HG02981 (cell line): ENCODE measurements around the gene FBXO22.
"Not testable (repeated sequence)": the region's sequence is repeated elsewhere in the genome, so short reads cannot be mapped to it uniquely, and the experiment has no call there.

Source experiments
- ATAC-seq: cut with Tn5 transposase; IDR thresholded peaks from one replicate; pipeline ENCODE4 v1.9.1; 2021; ENCODE audit warnings: mild to moderate bottlenecking, moderate library complexity; ENCODE audit not compliant: unreplicated experiment

The FBXO22 gene

GRCh38 chr15:75976766-75977165, 73.1 kb downstream of the FBXO22 start:
- not testable (repeated sequence) for ATAC-seq

DNA sequence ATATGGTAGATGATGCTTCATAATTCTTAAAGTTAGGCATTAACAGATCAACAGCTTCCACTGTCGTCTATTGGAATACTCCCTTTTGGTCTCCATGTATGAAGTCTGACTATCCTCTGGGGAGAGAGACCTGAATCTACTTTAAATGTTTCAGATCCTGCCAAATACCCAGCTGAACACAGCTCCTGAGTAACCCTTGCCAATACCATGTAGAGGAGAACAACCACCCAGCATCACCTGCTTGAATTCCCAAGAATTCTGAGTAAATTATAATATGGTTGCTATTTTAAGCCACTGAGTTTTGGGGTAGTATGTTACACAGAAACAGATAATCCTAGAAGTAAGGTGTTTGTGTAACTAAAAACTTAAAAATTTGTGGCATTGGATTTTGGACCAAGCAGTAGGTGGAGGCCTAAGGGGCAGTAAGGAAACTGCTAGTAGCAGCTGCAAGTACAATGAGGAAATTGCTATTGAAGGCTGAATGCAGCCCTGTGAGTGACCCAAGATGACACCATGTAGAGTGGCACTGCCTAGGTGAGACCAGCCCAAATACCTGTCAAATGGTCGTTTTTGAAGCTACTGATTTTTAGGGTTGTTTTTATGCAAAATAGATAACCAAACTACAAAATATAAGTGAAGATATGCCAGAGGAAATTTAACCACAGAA, 77.6 kb downstream of the FBXO22 start:
- no peak for ATAC-seq

DNA sequence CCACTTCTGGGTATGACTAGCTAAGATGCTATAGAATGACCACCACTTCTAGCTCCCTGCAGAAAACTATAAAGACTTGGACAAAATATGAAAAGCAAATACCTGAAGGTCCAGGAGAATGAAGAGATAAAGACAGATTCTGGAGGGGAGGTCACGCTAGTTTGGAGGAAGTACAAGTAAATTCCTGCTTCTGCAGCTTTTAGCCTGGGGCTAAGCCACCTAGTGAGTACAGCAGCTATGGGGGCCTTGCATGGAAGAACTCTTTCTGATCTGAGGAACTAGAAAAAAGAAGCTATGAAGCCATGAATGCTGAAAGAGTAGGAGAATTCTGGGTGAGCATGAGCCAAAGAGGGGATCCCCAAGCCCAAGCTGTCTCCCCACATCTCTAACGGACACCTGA, 78.8 kb downstream of the FBXO22 start:
- no peak for ATAC-seq

GRCh38 chr15:75984706-75985105, 81.0 kb downstream of the FBXO22 start:
- ATAC-seq: not testable (repeated sequence)

- no peak for ATAC-seq
These were observed 82.3 kb downstream of the FBXO22 start for GRCh38 chr15:75985971-75986370.

DNA sequence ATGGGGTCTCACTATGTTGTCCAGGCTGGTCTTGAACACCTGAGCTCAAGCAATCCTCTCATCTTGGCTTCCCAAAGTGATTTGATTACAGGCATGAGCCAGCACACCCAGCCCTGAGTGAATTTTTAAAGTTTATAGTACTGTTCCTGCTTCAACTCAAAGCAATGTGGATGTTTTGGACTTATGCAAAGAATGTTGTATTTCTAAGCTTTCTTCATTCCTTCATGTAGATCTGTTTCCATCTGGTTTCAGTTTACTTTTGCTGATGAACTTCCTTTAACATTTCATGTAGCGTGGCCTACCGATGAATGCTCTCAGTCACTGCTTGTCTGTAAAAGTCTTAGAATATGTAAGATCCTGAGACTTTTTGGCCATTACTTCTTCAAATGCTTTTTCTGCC, 85.4 kb downstream of the FBXO22 start:
- no peak for ATAC-seq

DNA sequence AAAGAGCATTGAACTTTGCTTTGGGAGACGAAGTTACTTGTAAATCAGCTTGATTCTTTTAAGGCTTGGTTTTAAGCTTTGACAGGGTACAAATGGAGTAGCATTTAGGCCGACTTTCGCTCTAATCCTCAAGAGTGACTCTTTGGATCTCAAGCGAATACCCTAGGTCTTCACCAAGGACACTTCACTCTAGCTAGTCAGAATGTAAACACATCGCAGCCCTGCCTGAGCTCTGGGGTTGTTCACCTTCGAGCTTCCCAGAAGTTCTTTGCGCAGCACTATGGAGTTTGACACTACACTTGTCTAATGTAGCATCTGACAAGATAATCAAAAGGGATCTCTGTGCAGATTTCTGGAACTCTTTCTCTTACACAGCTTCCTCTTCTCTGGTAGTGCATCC, 86.2 kb downstream of the FBXO22 start:
- ATAC-seq: no peak
